ENCODE data around the gene SEZ6. TPM values are rescaled to one million over a fixed set of nuclear protein-coding genes. Genes with fewer than 3 reads are reported as not detected.

SEZ6 gene
- total and polyA plus RNA-seq, 2 of the 4 experiments (the other 2 are of a cell fraction), result not detected

GRCh38 chr17:29036584-29036983 is 30.8 kb upstream of the SEZ6 start:
- dilution Hi-C loops (cut with HindIII; ENCODE audit: low sequenced_read_pairs, unreplicated experiment) (no loop called here), intact Hi-C loops (cut with micrococcal nuclease) (no loop called here), in situ Hi-C loops (cut with MboI; ENCODE audit: low sequenced_read_pairs) (no loop called here)
- H3K4me2 ChIP-seq (ENCODE audit: low read depth, low read length), result no peak overlapping the region
- no peak overlapping the region for H2BK15ac ChIP-seq (ENCODE audit: low read depth, low read length)
- H3K4me3 ChIP-seq (ENCODE audit: insufficient read depth, low read depth, low read length), result no peak overlapping the region
- no peak overlapping the region for H4K91ac ChIP-seq (ENCODE audit: insufficient read depth, low read depth, low read length)
- ChIA-PET POLR2A (ENCODE audit: unreplicated experiment) (no interaction called here), CTCF (no interaction called here)
- H4K20me1 ChIP-seq (ENCODE audit: insufficient read depth, low read length), result no peaks in the 10 kb centered on the region
- H2BK20ac ChIP-seq (ENCODE audit: low read depth, low read length), result no peak overlapping the region
- H2BK5ac ChIP-seq (ENCODE audit: low read depth, low read length, poor library complexity, severe bottlenecking), result no peak overlapping the region
- H3K23ac ChIP-seq (ENCODE audit: low read depth, low read length), result no peak overlapping the region
- no peak overlapping the region for H2AK5ac ChIP-seq (ENCODE audit: low read depth, low read length)
- H3K9me1 ChIP-seq (ENCODE audit: insufficient read depth, low read length), result no peaks in the 10 kb centered on the region
- no peak overlapping the region for H3K27ac ChIP-seq (ENCODE audit: insufficient read depth, low read length)
- H3K18ac ChIP-seq (ENCODE audit: low read depth, low read length), result no peak overlapping the region
- H2BK120ac ChIP-seq (ENCODE audit: low read depth, low read length), result no peak overlapping the region
- no peak overlapping the region for H4K5ac ChIP-seq (ENCODE audit: low read depth, low read length)
- H3K9ac ChIP-seq (ENCODE audit: low read depth, low read length), result no peak overlapping the region
- WGBS, 2 experiments (ENCODE audit: extremely low coverage in 2 of 2, insufficient read length in 1 of 2), result no CpG with 5 or more reads among the region's 5 CpGs
- H3K79me1 ChIP-seq (ENCODE audit: low read depth in 1 of 2, low read length in 2 of 2), result no peaks in the 10 kb centered on the region
- no peak overlapping the region for H2AFZ ChIP-seq (replicated peaks; ENCODE audit: low read length, poor library complexity)
- H3K36me3 ChIP-seq (ENCODE audit: control insufficient read depth, insufficient read depth, low read length), result no peaks in the 10 kb centered on the region
- peaks cover 60% of the 10 kb centered on the region for H3K27me3 ChIP-seq (ENCODE audit: control insufficient read depth, insufficient read depth, low read length)
- H4K8ac ChIP-seq (ENCODE audit: low read depth in 2 of 2, low read length in 2 of 2), result no peak overlapping the region
- no TSS peak for BruUV-seq (replicated peaks)
- H3K56ac ChIP-seq (ENCODE audit: extremely low read depth, insufficient read depth, low read length), result no peak overlapping the region
- no peaks in the 10 kb centered on the region for H3K4me1 ChIP-seq (ENCODE audit: control insufficient read depth, insufficient read depth, low read length)
- ATAC-seq (ENCODE audit: low read depth), result no peak
- no peak overlapping the region for H3K4ac ChIP-seq (ENCODE audit: low read depth, low read length)
- H2AK9ac ChIP-seq (replicated peaks; ENCODE audit: low read depth, low read length, poor library complexity), result no peak overlapping the region
- no peak for DNase-seq
- peaks cover 27% of the 10 kb centered on the region for H3K9me3 ChIP-seq (ENCODE audit: control insufficient read depth, insufficient read depth, low read length)
- H3K14ac ChIP-seq (replicated peaks; ENCODE audit: low read depth, low read length), result no peak overlapping the region
- TF ChIP-seq SMC3 (IDR thresholded peaks at IDR 0.05; ENCODE audit: low read depth, low read length) (no peak), CEBPB (IDR thresholded peaks at IDR 0.05; ENCODE audit: low read depth, low read length) (no peak), RCOR1 (IDR thresholded peaks at IDR 0.05; ENCODE audit: insufficient replicate concordance, low read length) (no peak), POLR2A (IDR thresholded peaks at IDR 0.05; ENCODE audit: low read depth, low read length) (no peak), RFX5 (IDR thresholded peaks at IDR 0.05; ENCODE audit: low read depth, low read length) (no peak), MXI1 (IDR thresholded peaks at IDR 0.05; ENCODE audit: borderline replicate concordance, low read depth, low read length) (no peak), MAFK (IDR thresholded peaks at IDR 0.05; ENCODE audit: low read depth, low read length) (no peak), RAD21 (IDR thresholded peaks at IDR 0.05; ENCODE audit: low read length) (no peak), CHD1 (IDR thresholded peaks at IDR 0.05; ENCODE audit: low read depth, low read length) (no peak), BHLHE40 (IDR thresholded peaks at IDR 0.05; ENCODE audit: low read depth, low read length) (no peak), ELK1 (IDR thresholded peaks at IDR 0.05; ENCODE audit: borderline replicate concordance, low read depth, low read length) (no peak), CTCF (conservative IDR thresholded peaks at IDR 0.05; ENCODE audit: low read depth, low read length) (no peak), MAZ (IDR thresholded peaks at IDR 0.05; ENCODE audit: borderline replicate concordance, low read depth, low read length) (no peak), USF2 (IDR thresholded peaks at IDR 0.05; ENCODE audit: low read depth, low read length) (no peak), NFE2L2 (IDR thresholded peaks at IDR 0.05; ENCODE audit: low read depth, low read length) (no peak)
